DMS53 treated with DMSO at 0.1 percent for 48 hours (cell line): ENCODE data around the gene ZFY.

Experiments
- DNase-seq: peaks from one replicate; lab custom pipeline; 2025; ENCODE audit not compliant: unreplicated experiment; lab: John Stamatoyannopoulos, UW

The ZFY gene

GRCh38 chrY:2934861-2935715, at the start of gene ZFY:
ZFY (plus strand) TSS chrY:2935381; CDS start chrY:2953937, 18,556 bp downstream.
- no peak for DNase-seq

GRCh38 chrY:2885880-2886279, 49.3 kb upstream of the ZFY start:
- DNase-seq = no peak

- no peak for DNase-seq
Observed at GRCh38 chrY:2887386-2887785, 47.8 kb upstream of the ZFY start.

GRCh38 chrY:2887955-2888354, 47.2 kb upstream of the ZFY start:
- no peak for DNase-seq

- no peak for DNase-seq
Observed at GRCh38 chrY:2893471-2893870, 41.7 kb upstream of the ZFY start.

GRCh38 chrY:2896050-2896449, 39.1 kb upstream of the ZFY start:
- no peak for DNase-seq

- no peak for DNase-seq
Observed at GRCh38 chrY:2907356-2907755, 27.8 kb upstream of the ZFY start.

- DNase-seq = no peak
Observed at GRCh38 chrY:2913066-2913815, 21.9 kb upstream of the ZFY start.

GRCh38 chrY:2934078-2934477, 1.1 kb upstream of the ZFY start:
- no peak for DNase-seq

GRCh38 chrY:2935716-2936435, 695 bp downstream of the ZFY start:
- DNase-seq = no peak

GRCh38 chrY:2936436-2936750, 1.2 kb downstream of the ZFY start:
- DNase-seq = no peak

- no peak for DNase-seq
Observed at GRCh38 chrY:2937149-2937548, 2.0 kb downstream of the ZFY start.

GRCh38 chrY:2949590-2950252, 14.5 kb downstream of the ZFY start:
- DNase-seq = no peak

- no peak for DNase-seq
Observed at GRCh38 chrY:2950655-2951054, 15.5 kb downstream of the ZFY start.

- DNase-seq = no peak
Observed at GRCh38 chrY:2952912-2953311, 17.7 kb downstream of the ZFY start.

- DNase-seq = no peak
Observed at GRCh38 chrY:2954735-2955134, 19.6 kb downstream of the ZFY start.

GRCh38 chrY:2955561-2955960, 20.4 kb downstream of the ZFY start:
- DNase-seq = no peak

- DNase-seq = no peak
Observed at GRCh38 chrY:2962061-2962460, 26.9 kb downstream of the ZFY start.

- DNase-seq = no peak
Observed at GRCh38 chrY:2964814-2965213, 29.6 kb downstream of the ZFY start.

GRCh38 chrY:2965629-2966028, 30.4 kb downstream of the ZFY start:
- DNase-seq = no peak

- DNase-seq = no peak
Observed at GRCh38 chrY:2969561-2969960, 34.4 kb downstream of the ZFY start.
